HepG2 (cell line): ENCODE data around the gene SMAP2. TPM values are rescaled to one million over a fixed set of nuclear protein-coding genes. Genes with fewer than 3 reads are reported as not detected.
A peak's percentile ranks its signal among the peaks of the same experiment; 100 is the strongest.

Experiments used
- CREB1 ChIP-seq, 2 experiments: fragments of 450-650 bp in 1 of 2; IDR thresholded peaks; 2 replicates each; pipeline ENCODE4 v1.6.1; 2016 to 2017; ENCODE audit warnings: control low read depth in 1 of 2, mild to moderate bottlenecking in 1 of 2, missing compliant biosample characterization in 1 of 2, missing genetic modification characterization in 1 of 2
- HNF4A ChIP-seq: sonication (generic); formaldehyde crosslinking; IDR thresholded peaks from 2 replicates; pipeline ENCODE4 v1.4.0; 2020; ENCODE audit warnings: missing genetic modification reagents
- LCORL ChIP-seq, 2 experiments: fragments of 450-650 bp in 1 of 2; sonication (generic) in 1 of 2; formaldehyde crosslinking in 1 of 2; IDR thresholded peaks; 2 replicates each; pipeline versions ENCODE4 v1.5.0 to v1.6.1; 2017 to 2020; ENCODE audit warnings: antibody characterized with exemption in 1 of 2, missing genetic modification reagents in 1 of 2
- MYC ChIP-seq: sonication (generic); formaldehyde crosslinking; IDR thresholded peaks from 2 replicates; pipeline ENCODE4 v1.9.0; 2021; ENCODE audit warnings: missing genetic modification reagents, borderline replicate concordance
- PHF21A ChIP-seq: sonication (generic); formaldehyde crosslinking; IDR thresholded peaks from 2 replicates; pipeline ENCODE4 v1.5.0; 2020; ENCODE audit warnings: mild to moderate bottlenecking, missing genetic modification reagents
- RAD51 ChIP-seq: fragments of 450-650 bp; IDR thresholded peaks from 2 replicates; pipeline ENCODE4 v1.6.1; 2016; ENCODE audit warnings: borderline replicate concordance
- REL ChIP-seq: sonication (generic); formaldehyde crosslinking; conservative IDR thresholded peaks from 2 replicates; pipeline ENCODE4 v1.8.0; 2022; ENCODE audit warnings: mild to moderate bottlenecking, missing genetic modification reagents, moderate library complexity
- SCMH1 ChIP-seq: sonication (generic); formaldehyde crosslinking; IDR thresholded peaks from 2 replicates; pipeline ENCODE4 v1.9.0; 2021; ENCODE audit warnings: missing genetic modification reagents, mild to moderate bottlenecking, borderline replicate concordance
- SRY ChIP-seq: sonication (generic); formaldehyde crosslinking; IDR thresholded peaks from 2 replicates; pipeline ENCODE4 v1.8.0; 2022; ENCODE audit warnings: mild to moderate bottlenecking, missing genetic modification reagents
- TAF15 ChIP-seq: fragments of 200-400 bp; formaldehyde crosslinking; IDR thresholded peaks from one replicate; pipeline ENCODE4 v1.6.1; 2018; ENCODE audit warnings: mild to moderate bottlenecking, low read depth, low read length; ENCODE audit not compliant: poor library complexity, severe bottlenecking
- polyA plus RNA-seq, 8 experiments: library from polyadenylated mRNA; depleted of rRNA in 3 of 8; stranded (reverse) in 7 of 8; unstranded in 1 of 8; fragments of >200 nt; fragmentation: Illumina TruSeq in 4 of 8; extraction: Trizol in 4 of 8; gene quantifications; 2 replicates each; pipeline versions ENCODE4 v1.2.1 to v1.2.3, GENCODE V29; 2011 to 2016; ENCODE audit warnings: low read depth in 4 of 8, missing spikeins in 1 of 8, mixed read lengths in 1 of 8; ENCODE audit not compliant: insufficient read depth in 1 of 8
- total RNA-seq, 5 experiments: library from RNA; depleted of rRNA; stranded (reverse); fragments of >200 nt; fragmentation: Illumina TruSeq; extraction: Trizol; gene quantifications; 2 replicates each; pipeline ENCODE4 v1.2.3, GENCODE V29; 2016; ENCODE audit warnings: low read depth in 1 of 5
- TF ChIP-seq, protein P1 (sequence below), 2 experiments: sonication (generic) in 1 of 2; formaldehyde crosslinking in 1 of 2; IDR thresholded peaks; 2 replicates each; pipeline versions ENCODE4 v1.4.0 to v1.6.1; 2016 to 2020; ENCODE audit warnings: borderline replicate concordance in 1 of 2, low read depth in 1 of 2, mild to moderate bottlenecking in 1 of 2, missing genetic modification reagents in 1 of 2

Gene SMAP2
- total and polyA plus RNA-seq, 2 of the 13 experiments (the other 11 are each of a cell fraction or from before 2014, with no cell fraction given): 19.0 to 22.3 TPM

- no peak for TF ChIP-seq SCMH1 (CRISPR knock-in tag)
- TF ChIP-seq HNF4A (CRISPR knock-in tag): no peak
- no peak for TF ChIP-seq RAD51
- TF ChIP-seq REL (CRISPR knock-in tag): no peak
- TF ChIP-seq MYC: no peak
- TF ChIP-seq CREB1 (IDR thresholded peaks at IDR 0.05): no peak
- peak; percentile 44 for TF ChIP-seq CREB1 (CRISPR knock-in tag; IDR thresholded peaks at IDR 0.05)
- no peak for TF ChIP-seq TAF15
- TF ChIP-seq, protein P1, sequence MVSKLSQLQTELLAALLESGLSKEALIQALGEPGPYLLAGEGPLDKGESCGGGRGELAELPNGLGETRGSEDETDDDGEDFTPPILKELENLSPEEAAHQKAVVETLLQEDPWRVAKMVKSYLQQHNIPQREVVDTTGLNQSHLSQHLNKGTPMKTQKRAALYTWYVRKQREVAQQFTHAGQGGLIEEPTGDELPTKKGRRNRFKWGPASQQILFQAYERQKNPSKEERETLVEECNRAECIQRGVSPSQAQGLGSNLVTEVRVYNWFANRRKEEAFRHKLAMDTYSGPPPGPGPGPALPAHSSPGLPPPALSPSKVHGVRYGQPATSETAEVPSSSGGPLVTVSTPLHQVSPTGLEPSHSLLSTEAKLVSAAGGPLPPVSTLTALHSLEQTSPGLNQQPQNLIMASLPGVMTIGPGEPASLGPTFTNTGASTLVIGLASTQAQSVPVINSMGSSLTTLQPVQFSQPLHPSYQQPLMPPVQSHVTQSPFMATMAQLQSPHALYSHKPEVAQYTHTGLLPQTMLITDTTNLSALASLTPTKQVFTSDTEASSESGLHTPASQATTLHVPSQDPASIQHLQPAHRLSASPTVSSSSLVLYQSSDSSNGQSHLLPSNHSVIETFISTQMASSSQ (IDR thresholded peaks at IDR 0.05; ENCODE audit: low read depth): no peak
- TF ChIP-seq, protein P1 (CRISPR knock-in tag; IDR thresholded peaks at IDR 0.05; ENCODE audit: borderline replicate concordance): no peak
- TF ChIP-seq LCORL (IDR thresholded peaks at IDR 0.05): no peak
- TF ChIP-seq LCORL (CRISPR knock-in tag; IDR thresholded peaks at IDR 0.05): 0 out of 2 replicates have a peak, but pooled peaks have one; percentile 27
- TF ChIP-seq PHF21A: no peak
- no peak for TF ChIP-seq SRY
Observed at GRCh38 chr1:40385437-40386358, 12.2 kb downstream of the SMAP2 start (continued).
